Urinary bladder (tissue), 4 donors: ENCODE measurements around the gene SPATA9. TPM values are rescaled to one million over a fixed set of nuclear protein-coding genes. Genes with fewer than 3 reads are reported as not detected.
"Not testable (repeated sequence)": the region's sequence is repeated elsewhere in the genome, so short reads cannot be mapped to it uniquely, and the experiment has no call there.

Experiments
- DNase-seq: peaks from one replicate; pipeline ENCODE4 v3.0.0-alpha.2; 2015; ENCODE audit errors: extremely low spot score
- H3K27ac ChIP-seq: one replicate; pipeline ENCODE4 v1.5.1; 2013; ENCODE audit warnings: low read depth, mild to moderate bottlenecking, moderate library complexity
- H3K36me3 ChIP-seq: one replicate; pipeline ENCODE4 v1.6.1; 2013; ENCODE audit warnings: mild to moderate bottlenecking, moderate library complexity; ENCODE audit not compliant: insufficient read depth
- H3K4me1 ChIP-seq: one replicate; pipeline ENCODE4 v1.6.1; 2013; ENCODE audit warnings: mild to moderate bottlenecking, moderate library complexity; ENCODE audit not compliant: insufficient read depth
- H3K4me3 ChIP-seq: one replicate; pipeline ENCODE4 v1.5.1; 2013; ENCODE audit warnings: low read depth, low read length
- WGBS: extraction: QIAGEN DNeasy Blood & Tissue Kit; methylation state at CpG from one replicate; pipeline ENCODE4 v1.1.7; 2013; 5-methylcytosine and 5-hydroxymethylcytosine counted together
- polyA plus RNA-seq: library from polyadenylated mRNA; stranded (reverse); fragments of 200-250 nt; gene quantifications from one replicate; pipeline ENCODE4 v1.2.3, GENCODE V29; 2013
- total RNA-seq: library from RNA; depleted of rRNA; stranded (reverse); fragments of >200 nt; gene quantifications from one replicate; pipeline ENCODE4 v1.2.3, GENCODE V29; 2014
- donor health status: healthy with polysubstance abuse.
- donor health status: healthy.

Gene SPATA9
- total and polyA plus RNA-seq, 2 donors: 0.29 to 2.1 TPM

GRCh38 chr5:95654196-95654595 lies 28.6 kb downstream of the SPATA9 start:
- Histone ChIP-seq H3K27ac (no peak overlapping the region), H3K4me1 (no peaks in the 10 kb centered on the region), H3K4me3 (no peak overlapping the region), H3K36me3 (no peaks in the 10 kb centered on the region)
- WGBS: 95% methylated on average over 3 of the region's 3 CpGs
- DNase-seq: no peak

- Histone ChIP-seq H3K36me3 (no peaks in the 10 kb centered on the region), H3K4me1 (no peaks in the 10 kb centered on the region), H3K27ac (no peak overlapping the region), H3K4me3 (no peak overlapping the region)
- DNase-seq: no peak
- WGBS: 78% methylated on average over 1 of the region's 1 CpG
Observed at GRCh38 chr5:95652849-95653248, 29.9 kb downstream of the SPATA9 start.

- Histone ChIP-seq H3K4me1 (no peaks in the 10 kb centered on the region), H3K4me3 (no peak overlapping the region), H3K36me3 (no peaks in the 10 kb centered on the region), H3K27ac (no peak overlapping the region)
- DNase-seq: no peak
Observed at GRCh38 chr5:95649842-95650620, 32.8 kb downstream of the SPATA9 start.

GRCh38 chr5:95649274-95649673 lies 33.5 kb downstream of the SPATA9 start:
- H3K36me3 ChIP-seq: no peaks in the 10 kb centered on the region
- DNase-seq: no peak
- H3K4me3 ChIP-seq: no peak overlapping the region
- H3K4me1 ChIP-seq: no peaks in the 10 kb centered on the region
- H3K27ac ChIP-seq: no peak overlapping the region

- no peak overlapping the region for H3K4me3 ChIP-seq
- DNase-seq: no peak
- WGBS: 76% methylated on average over 12 of the region's 12 CpGs
- peak overlapping the region; percentile 67 for H3K27ac ChIP-seq
- H3K4me1 ChIP-seq: no peaks in the 10 kb centered on the region
- no peaks in the 10 kb centered on the region for H3K36me3 ChIP-seq
Observed at GRCh38 chr5:95647886-95648860, 34.6 kb downstream of the SPATA9 start.

- peak; percentile 91 for DNase-seq
- 1% methylated on average over 60 of the region's 60 CpGs for WGBS
Observed at GRCh38 chr5:95646569-95647431, 36.0 kb downstream of the SPATA9 start, which contains the start of gene RFESD. Gene RFESD (plus strand): TSS chr5:95646777. CDS start chr5:95652272, 5,495 bp downstream.

GRCh38 chr5:95646226-95646568 lies 36.6 kb downstream of the SPATA9 start:
- peak overlapping the region; percentile 47 for H3K4me3 ChIP-seq
- H3K27ac ChIP-seq: peak overlapping the region; percentile 38
- not testable (repeated sequence) for H3K4me1 ChIP-seq, DNase-seq, H3K36me3 ChIP-seq
- 77% methylated on average over 17 of the region's 17 CpGs for WGBS

More at GRCh38 chr5:95646569-95647431, 36.0 kb downstream of the SPATA9 start, which contains the start of gene RFESD:
- H3K4me1 ChIP-seq: no peaks in the 10 kb centered on the region
- H3K27ac ChIP-seq: peak within 1 kb of the TSS; percentile 97
- H3K36me3 ChIP-seq: no peaks in the 10 kb centered on the region
- peak within 1 kb of the TSS; percentile 47 for H3K4me3 ChIP-seq

GRCh38 chr5:95644351-95645042 lies 38.3 kb downstream of the SPATA9 start:
- no peak overlapping the region for H3K4me3 ChIP-seq
- 12% methylated on average over 4 of the region's 4 CpGs for WGBS
- H3K4me1 ChIP-seq: no peaks in the 10 kb centered on the region
- no peaks in the 10 kb centered on the region for H3K36me3 ChIP-seq
- H3K27ac ChIP-seq: no peak overlapping the region
- no peak for DNase-seq

GRCh38 chr5:95643152-95643551 lies 39.6 kb downstream of the SPATA9 start:
- DNase-seq: no peak
- Histone ChIP-seq H3K36me3 (no peaks in the 10 kb centered on the region), H3K4me3 (no peak overlapping the region), H3K27ac (no peak overlapping the region), H3K4me1 (no peaks in the 10 kb centered on the region)
- WGBS: 81% methylated on average over 7 of the region's 7 CpGs

GRCh38 chr5:95641741-95642220 lies 41.0 kb downstream of the SPATA9 start:
- H3K36me3 ChIP-seq: no peaks in the 10 kb centered on the region
- WGBS: 63% methylated on average over 5 of the region's 5 CpGs
- no peaks in the 10 kb centered on the region for H3K4me1 ChIP-seq
- H3K27ac ChIP-seq: peak overlapping the region; percentile 83
- DNase-seq: no peak
- no peak overlapping the region for H3K4me3 ChIP-seq

GRCh38 chr5:95638632-95639031 lies 44.2 kb downstream of the SPATA9 start:
- no peak for DNase-seq
- WGBS: 78% methylated on average over 3 of the region's 3 CpGs
- Histone ChIP-seq H3K4me1 (no peaks in the 10 kb centered on the region), H3K36me3 (no peaks in the 10 kb centered on the region), H3K4me3 (no peak overlapping the region), H3K27ac (no peak overlapping the region)

GRCh38 chr5:95634081-95634480 lies 48.7 kb downstream of the SPATA9 start:
- Histone ChIP-seq H3K4me1 (no peaks in the 10 kb centered on the region), H3K36me3 (no peaks in the 10 kb centered on the region), H3K4me3 (no peak overlapping the region), H3K27ac (no peak overlapping the region)
- 86% methylated on average over 3 of the region's 3 CpGs for WGBS
- DNase-seq: no peak
